ENCODE measurements around the gene C3. TPM values are rescaled to one million over a fixed set of nuclear protein-coding genes. Genes with fewer than 3 reads are reported as not detected.
A peak's percentile ranks its signal among the peaks of the same experiment; 100 is the strongest.

The C3 gene
- total RNA-seq = 100 to 1,000 TPM in 2 of 3 donors, 10 to 100 TPM in 1; 42.2 to 473 (median 261) TPM
- long read RNA-seq, donor 1, full-length matches to known transcripts = 69 of 231 reads
- long read RNA-seq, donor 1, partial matches to known transcripts = 143 of 231 reads
- long read RNA-seq, donor 1, other reads (novel, unspliced or antisense) = 19 of 231 reads
- long read RNA-seq, donor 2, partial matches to known transcripts = 20 of 23 reads
- long read RNA-seq, donor 2, other reads (novel, unspliced or antisense) = 3 of 23 reads

DNA sequence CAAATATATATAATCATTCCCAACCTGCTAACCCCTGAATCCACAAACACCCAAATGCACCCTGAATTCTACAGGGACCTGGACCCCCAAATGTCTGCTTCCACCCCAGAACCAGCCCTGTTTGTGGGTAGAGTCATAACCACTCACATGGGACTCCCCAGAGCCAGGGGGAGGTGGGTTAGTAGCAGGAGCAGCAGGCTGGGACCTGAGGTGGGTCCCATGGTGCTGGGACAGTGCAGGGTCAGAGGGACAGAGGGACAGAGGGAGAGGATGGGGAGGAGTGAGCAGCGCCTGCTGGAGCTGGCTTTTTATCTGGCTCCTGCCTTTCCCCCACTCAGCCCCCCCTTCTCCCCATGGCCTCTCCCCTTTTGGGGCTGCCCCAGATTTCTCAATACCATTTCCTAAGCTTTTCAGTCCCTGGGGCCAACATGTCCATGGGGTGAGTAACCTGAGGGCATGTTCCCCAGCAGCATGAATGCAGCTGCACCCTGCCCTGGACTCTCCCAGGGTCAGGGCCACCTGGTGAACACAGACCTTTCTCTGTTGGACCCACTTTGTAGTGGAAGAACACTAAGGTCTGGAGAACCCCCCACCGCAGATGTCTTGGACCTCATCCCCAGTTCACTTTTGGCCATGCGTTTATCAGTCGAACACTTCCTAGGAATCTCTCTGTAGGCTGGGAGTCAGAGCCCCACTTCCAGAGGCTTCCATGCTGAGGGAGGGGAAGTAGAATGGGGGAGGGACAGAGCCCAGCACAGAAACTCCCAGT is at the start of gene C3:
Gene C3 (minus strand): TSS at position 282 of the 769 bp plus-strand sequence. CDS start 61 bp downstream, at position 221.
- no peak for TF ChIP-seq CTCF (IDR thresholded peaks at IDR 0.05)
- Histone ChIP-seq H3K9me3 (no peaks in the 10 kb centered on the region), H3K4me3 (no peak within 1 kb of the TSS), H3K36me3 (ENCODE audit: low read depth) (no peaks in the 10 kb centered on the region), H3K4me1 (ENCODE audit: low read depth) (no peaks in the 10 kb centered on the region)
- ATAC-seq = peak; percentile 51
- intact Hi-C loops (cut with DNase I, micrococcal nuclease) = no loop called here
- DNase-seq = peak in 1 of 3 donors; percentile 57

GRCh38 chr19:6769006-6769619 is 48.7 kb upstream of the C3 start:
- Histone ChIP-seq H3K9me3 (no peaks in the 10 kb centered on the region), H3K4me1 (ENCODE audit: low read depth) (peaks cover 12% of the 10 kb centered on the region), H3K36me3 (ENCODE audit: low read depth) (no peaks in the 10 kb centered on the region), H3K4me3 (no peak overlapping the region)
- DNase-seq = peak in 1 of 3 donors; percentile 15
- no peak for ATAC-seq
- TF ChIP-seq CTCF (IDR thresholded peaks at IDR 0.05) = no peak
- intact Hi-C loops (cut with DNase I, micrococcal nuclease) = no loop called here

- peaks cover 12% of the 10 kb centered on the region for H3K4me1 ChIP-seq (ENCODE audit: low read depth)
- no peaks in the 10 kb centered on the region for H3K9me3 ChIP-seq
- no peak overlapping the region for H3K4me3 ChIP-seq
- no peaks in the 10 kb centered on the region for H3K36me3 ChIP-seq (ENCODE audit: low read depth)
- no peak for TF ChIP-seq CTCF (IDR thresholded peaks at IDR 0.05)
- DNase-seq (peak in 1 of 3 donors; percentile 43), ATAC-seq (no peak)
- intact Hi-C loops (cut with DNase I, micrococcal nuclease) = no loop called here
Observed at GRCh38 chr19:6768236-6768785, 47.9 kb upstream of the C3 start.

DNA sequence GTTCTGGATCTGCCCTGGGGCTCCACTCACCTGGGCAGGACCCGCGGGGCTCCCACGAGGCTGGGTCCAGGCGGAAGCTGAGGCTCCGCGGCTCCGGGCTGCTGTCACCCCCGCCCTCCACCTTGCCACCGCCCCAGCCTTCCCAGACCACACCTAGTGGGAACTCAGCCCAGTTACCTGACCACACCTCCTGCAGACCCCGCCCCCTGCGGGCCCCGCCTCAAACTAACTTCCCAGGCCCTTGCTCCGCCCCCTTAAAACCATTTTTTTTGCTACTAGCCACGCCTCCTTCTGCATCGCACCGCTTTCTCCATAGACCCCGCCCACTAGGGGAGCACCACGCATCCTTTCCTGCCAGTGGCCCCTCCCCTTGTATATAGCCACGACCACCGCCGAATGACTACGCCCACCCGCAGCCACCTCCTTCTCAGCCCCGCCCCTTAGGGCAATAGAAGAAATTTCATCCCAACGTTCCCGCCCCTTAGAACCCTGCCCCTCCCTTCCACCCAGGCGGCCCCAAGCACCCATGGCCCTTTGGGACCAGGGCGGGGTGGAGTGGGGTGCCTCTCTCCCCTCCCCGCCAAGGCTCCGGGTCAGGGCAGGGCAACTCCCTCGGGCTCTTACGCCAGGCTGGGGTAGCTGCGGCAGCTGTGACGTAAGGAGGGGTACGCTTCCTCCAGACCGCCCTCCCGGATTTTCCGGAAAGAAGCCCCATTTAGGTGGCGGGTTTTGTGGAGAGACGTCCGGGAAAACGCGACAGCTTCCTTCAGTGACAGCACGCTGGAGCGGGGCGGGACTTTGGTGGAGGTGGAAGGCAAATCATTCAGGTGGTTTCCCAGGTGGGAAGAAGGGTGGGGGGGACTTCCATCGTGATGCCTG is 47.1 kb upstream of the C3 start, which contains the start of gene SH2D3A:
Gene SH2D3A (minus strand): TSS at position 79 of the 879 bp plus-strand sequence. CDS start 3,687 bp downstream, outside the sequence.
- DNase-seq (peak; percentile 98), ATAC-seq (peak; percentile 89)

More for the DNA sequence above, 47.1 kb upstream of the C3 start, which contains the start of gene SH2D3A:
- H3K4me3 ChIP-seq = peak within 1 kb of the TSS; percentile 29
- H3K4me1 ChIP-seq (ENCODE audit: low read depth) = peaks cover 12% of the 10 kb centered on the region
- no peaks in the 10 kb centered on the region for H3K9me3 ChIP-seq
- no peaks in the 10 kb centered on the region for H3K36me3 ChIP-seq (ENCODE audit: low read depth)
- peak; percentile 7 for TF ChIP-seq CTCF (IDR thresholded peaks at IDR 0.05)
- intact Hi-C loops (cut with DNase I, micrococcal nuclease) = no loop called here
